ENCODE data around the gene SPTBN4.
A peak's percentile ranks its signal among the peaks of the same experiment; 100 is the strongest.

SPTBN4 gene

DNA sequence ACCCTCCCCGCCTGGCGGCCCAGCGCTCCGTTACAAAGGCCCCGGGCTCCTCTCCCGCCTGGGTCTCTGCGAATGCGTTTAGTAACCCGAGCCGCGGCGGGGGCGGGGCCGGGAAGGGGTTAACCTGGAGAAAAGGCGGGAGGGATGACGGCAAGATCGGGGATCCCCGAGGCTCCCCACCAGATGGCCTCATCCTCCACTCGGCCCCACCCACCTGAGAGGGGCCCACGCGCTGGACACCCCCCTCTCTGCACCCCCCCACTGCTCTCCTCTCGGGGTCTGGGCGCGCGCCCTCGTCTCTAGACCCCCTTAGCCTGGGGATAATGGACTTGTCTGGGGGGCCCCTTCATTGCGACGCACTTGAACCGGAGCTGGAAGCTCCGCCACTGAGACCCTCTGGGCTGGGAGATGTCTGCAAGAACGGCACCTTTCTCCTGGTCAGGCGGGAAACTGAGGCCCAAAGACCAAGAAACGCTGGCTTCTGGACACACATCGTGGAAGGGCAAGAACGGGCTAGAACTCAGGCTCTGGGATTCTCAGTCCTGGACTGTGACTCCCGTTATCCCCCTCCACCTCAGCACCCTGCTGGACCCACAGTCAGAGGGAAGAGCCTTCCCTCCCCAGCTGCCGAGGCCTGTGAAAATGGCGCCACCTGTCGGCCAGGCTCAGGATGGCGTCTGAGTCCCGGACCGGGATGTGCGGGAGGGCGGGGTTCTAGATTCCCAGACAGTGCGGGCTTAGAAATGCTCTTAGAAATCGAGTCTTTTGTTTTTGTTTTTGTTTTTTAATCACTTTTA lies 131.5 kb downstream of the SPTBN4 start:
- no peak overlapping the region for H2BK12ac ChIP-seq (ENCODE audit: low read length)
- H3K4ac ChIP-seq (ENCODE audit: low read length) = no peak overlapping the region
- H3K79me1 ChIP-seq (ENCODE audit: low read depth, low read length) = no peaks in the 10 kb centered on the region
- no peaks in the 10 kb centered on the region for H3K9me3 ChIP-seq (replicated peaks in 1 of 2; ENCODE audit: control insufficient read depth in 2 of 2, insufficient read depth in 1 of 2, low read depth in 1 of 2, low read length in 2 of 2)
- H2AK5ac ChIP-seq (ENCODE audit: low read depth, low read length) = no peak overlapping the region
- H2BK15ac ChIP-seq (ENCODE audit: low read length) = no peak overlapping the region
- H3K27ac ChIP-seq (replicated peaks; ENCODE audit: low read length) = peak overlapping the region; percentile 52
- H2BK120ac ChIP-seq (ENCODE audit: low read depth, low read length) = no peak overlapping the region
- no peak overlapping the region for H2BK5ac ChIP-seq (ENCODE audit: low read length)
- H4K8ac ChIP-seq (ENCODE audit: low read depth, low read length) = no peak overlapping the region
- H3K23ac ChIP-seq (ENCODE audit: low read depth, low read length, poor library complexity) = no peak overlapping the region
- peaks cover 0 to 28% of the 10 kb centered on the region in 2 donors for H3K36me3 ChIP-seq (replicated peaks in 1 of 2; ENCODE audit: control insufficient read depth in 2 of 2, insufficient read depth in 2 of 2, low read length in 2 of 2)
- peaks cover 0 to 45% (median 3%) of the 10 kb centered on the region in 3 experiments for H3K27me3 ChIP-seq (ENCODE audit: control insufficient read depth in 3 of 3, insufficient read depth in 3 of 3, low read depth in 1 of 3, low read length in 3 of 3)
- H4K91ac ChIP-seq (ENCODE audit: low read depth, low read length, poor library complexity) = no peak overlapping the region
- peak overlapping the region; percentile 56 to 74 for H3K4me3 ChIP-seq (ENCODE audit: low read length in 2 of 2)
- H3K4me2 ChIP-seq (ENCODE audit: insufficient read depth, low read length, poor library complexity, severe bottlenecking) = peak overlapping the region; percentile 79
- peak overlapping the region; percentile 82 for H2AFZ ChIP-seq (ENCODE audit: low read length)
- WGBS, 2 donors (ENCODE audit: extremely low coverage in 2 of 2, insufficient read length in 2 of 2, insufficient replicate concordance in 1 of 2) = no CpG with 5 or more reads among the region's 46 CpGs
- DNase-seq (ENCODE audit: low spot score) = peak; percentile 92
- H3K18ac ChIP-seq (ENCODE audit: low read length) = peak overlapping the region; percentile 96
- no peak overlapping the region for H3K14ac ChIP-seq (ENCODE audit: low read length)
- H3K4me1 ChIP-seq (ENCODE audit: control insufficient read depth in 2 of 2, insufficient read depth in 1 of 2, low read depth in 1 of 2, low read length in 2 of 2) = peaks cover 26 to 29% of the 10 kb centered on the region in 2 donors
- H3K9ac ChIP-seq (ENCODE audit: low read depth, low read length, poor library complexity) = no peak overlapping the region

DNA sequence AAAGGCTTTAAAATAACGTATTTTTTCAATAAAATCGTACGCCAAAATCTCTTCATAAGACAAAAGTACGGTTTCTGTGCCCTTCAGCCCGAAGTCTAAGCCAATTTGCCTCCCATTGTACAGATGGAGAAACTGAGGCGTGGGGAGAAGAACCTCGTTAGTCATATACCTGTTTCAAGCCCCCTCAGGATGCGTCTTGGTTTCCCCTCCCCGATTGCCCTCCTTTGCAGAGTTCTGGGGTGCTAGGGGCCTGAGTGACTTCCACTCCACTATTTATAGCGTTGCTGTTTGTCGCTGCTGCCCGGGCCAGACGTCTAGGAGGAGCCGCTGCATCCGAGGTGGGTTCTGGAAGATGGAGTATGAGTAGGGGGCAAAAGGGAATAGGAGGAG lies 132.1 kb downstream of the SPTBN4 start:
- H3K36me3 ChIP-seq (replicated peaks in 1 of 2; ENCODE audit: control insufficient read depth in 2 of 2, insufficient read depth in 2 of 2, low read length in 2 of 2) = peaks cover 0 to 32% of the 10 kb centered on the region in 2 donors
- H2BK120ac ChIP-seq (ENCODE audit: low read depth, low read length) = no peak overlapping the region
- H2BK5ac ChIP-seq (ENCODE audit: low read length) = no peak overlapping the region
- no peak overlapping the region for H2AFZ ChIP-seq (ENCODE audit: low read length)
- H3K4me1 ChIP-seq (ENCODE audit: control insufficient read depth in 2 of 2, insufficient read depth in 1 of 2, low read depth in 1 of 2, low read length in 2 of 2) = peaks cover 25 to 30% of the 10 kb centered on the region in 2 donors
- H2AK5ac ChIP-seq (ENCODE audit: low read depth, low read length) = peak overlapping the region; percentile 33
- no peaks in the 10 kb centered on the region for H3K79me1 ChIP-seq (ENCODE audit: low read depth, low read length)
- H3K9ac ChIP-seq (ENCODE audit: low read depth, low read length, poor library complexity) = no peak overlapping the region
- peaks cover 0 to 45% (median 3%) of the 10 kb centered on the region in 3 experiments for H3K27me3 ChIP-seq (ENCODE audit: control insufficient read depth in 3 of 3, insufficient read depth in 3 of 3, low read depth in 1 of 3, low read length in 3 of 3)
- peak overlapping the region in 1 of 2 donors; percentile 56 for H3K4me3 ChIP-seq (ENCODE audit: low read length in 2 of 2)
- H3K14ac ChIP-seq (ENCODE audit: low read length) = peak overlapping the region; percentile 4
- no peak for DNase-seq (ENCODE audit: low spot score)
- H3K4me2 ChIP-seq (ENCODE audit: insufficient read depth, low read length, poor library complexity, severe bottlenecking) = no peak overlapping the region
- no peaks in the 10 kb centered on the region for H3K9me3 ChIP-seq (replicated peaks in 1 of 2; ENCODE audit: control insufficient read depth in 2 of 2, insufficient read depth in 1 of 2, low read depth in 1 of 2, low read length in 2 of 2)
- no peak overlapping the region for H3K27ac ChIP-seq (replicated peaks; ENCODE audit: low read length)
- H4K91ac ChIP-seq (ENCODE audit: low read depth, low read length, poor library complexity) = no peak overlapping the region
- no peak overlapping the region for H3K4ac ChIP-seq (ENCODE audit: low read length)
- no peak overlapping the region for H4K8ac ChIP-seq (ENCODE audit: low read depth, low read length)
- H2BK15ac ChIP-seq (ENCODE audit: low read length) = no peak overlapping the region
- WGBS, 2 donors (ENCODE audit: extremely low coverage in 2 of 2, insufficient read length in 2 of 2, insufficient replicate concordance in 1 of 2) = no CpG with 5 or more reads among the region's 15 CpGs
- no peak overlapping the region for H3K23ac ChIP-seq (ENCODE audit: low read depth, low read length, poor library complexity)
- H2BK12ac ChIP-seq (ENCODE audit: low read length) = no peak overlapping the region
- H3K18ac ChIP-seq (ENCODE audit: low read length) = no peak overlapping the region

DNA sequence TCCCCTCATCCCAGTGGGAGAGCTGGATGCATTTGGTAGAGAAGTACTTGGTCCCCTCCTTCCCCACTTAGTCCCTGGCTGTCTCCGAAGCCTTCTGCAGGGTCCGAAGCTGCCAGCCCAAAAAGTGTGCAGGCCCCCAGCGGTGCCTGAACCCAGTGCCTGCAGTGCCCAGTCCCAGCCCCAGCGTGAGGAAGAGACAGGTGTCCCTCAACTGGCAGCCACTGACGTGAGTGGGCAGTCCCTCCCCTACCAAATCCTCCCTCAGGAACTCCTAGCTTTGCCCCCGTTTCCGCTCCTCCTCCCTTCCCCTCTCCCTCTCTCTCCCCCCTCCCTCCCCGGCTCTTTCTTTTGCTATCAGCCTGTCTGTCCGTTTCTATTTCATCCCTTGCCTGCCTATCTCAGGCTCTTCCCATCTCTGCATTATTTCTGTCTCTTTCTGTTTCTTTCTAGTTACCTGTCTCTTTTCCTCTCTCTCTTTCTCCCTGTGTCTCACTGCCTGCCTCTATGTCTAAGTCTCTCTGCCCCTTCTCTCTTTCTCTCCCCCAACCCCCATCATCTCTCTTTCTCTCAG lies 132.6 kb downstream of the SPTBN4 start:
- peak overlapping the region; percentile 45 for H3K9ac ChIP-seq (ENCODE audit: low read depth, low read length, poor library complexity)

DNA sequence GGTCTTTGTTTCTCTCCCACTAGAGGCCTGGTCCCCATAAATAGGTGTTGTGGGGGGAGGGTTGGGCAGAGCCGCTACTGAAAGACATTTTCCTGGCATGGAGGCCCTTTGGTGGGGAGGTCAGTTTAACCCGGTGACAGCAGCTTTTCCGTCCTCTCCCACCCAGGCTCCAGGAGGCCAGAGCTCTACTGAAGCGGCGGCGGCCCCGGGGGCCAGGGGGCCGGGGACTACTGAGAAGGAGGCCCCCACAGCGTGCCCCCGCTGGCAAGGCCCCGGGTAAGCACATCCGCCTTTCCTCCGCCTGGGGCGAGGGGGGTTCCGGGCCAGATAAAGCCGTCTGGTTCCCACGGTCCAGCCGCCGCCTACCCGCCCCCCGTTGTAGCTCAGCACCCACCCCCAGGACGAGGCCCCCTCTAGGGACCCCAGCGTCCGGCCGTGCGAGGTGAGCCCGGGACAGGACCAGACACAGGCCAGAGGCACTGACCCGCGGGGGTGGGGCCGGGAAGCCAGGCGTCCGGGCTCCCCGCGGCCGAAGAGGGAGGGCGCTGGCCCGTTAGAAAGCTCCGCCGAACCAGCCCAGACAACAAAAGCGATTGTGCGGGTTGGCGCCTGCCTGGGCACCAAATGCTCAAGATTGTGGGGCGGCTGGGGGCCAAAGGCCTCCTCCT lies 133.2 kb downstream of the SPTBN4 start:
- Histone ChIP-seq H3K79me1 (ENCODE audit: low read depth, low read length) (no peaks in the 10 kb centered on the region), H3K18ac (ENCODE audit: low read length) (peak overlapping the region; percentile 39), H4K91ac (ENCODE audit: low read depth, low read length, poor library complexity) (no peak overlapping the region), H2BK12ac (ENCODE audit: low read length) (no peak overlapping the region), H3K9ac (ENCODE audit: low read depth, low read length, poor library complexity) (no peak overlapping the region), H3K9me3 (replicated peaks in 1 of 2; ENCODE audit: control insufficient read depth in 2 of 2, insufficient read depth in 1 of 2, low read depth in 1 of 2, low read length in 2 of 2) (no peaks in the 10 kb centered on the region), H3K27me3 (ENCODE audit: control insufficient read depth in 3 of 3, insufficient read depth in 3 of 3, low read depth in 1 of 3, low read length in 3 of 3) (peaks cover 0 to 52% (median 7%) of the 10 kb centered on the region in 3 experiments), H3K36me3 (replicated peaks in 1 of 2; ENCODE audit: control insufficient read depth in 2 of 2, insufficient read depth in 2 of 2, low read length in 2 of 2) (peaks cover 0 to 41% of the 10 kb centered on the region in 2 donors), H2AK5ac (ENCODE audit: low read depth, low read length) (peak overlapping the region; percentile 51), H3K14ac (ENCODE audit: low read length) (no peak overlapping the region), H3K23ac (ENCODE audit: low read depth, low read length, poor library complexity) (peak overlapping the region; percentile 67), H3K4me3 (ENCODE audit: low read length in 2 of 2) (no peak overlapping the region), H2BK15ac (ENCODE audit: low read length) (no peak overlapping the region), H2AFZ (ENCODE audit: low read length) (no peak overlapping the region), H3K4me1 (ENCODE audit: control insufficient read depth in 2 of 2, insufficient read depth in 1 of 2, low read depth in 1 of 2, low read length in 2 of 2) (peaks cover 14 to 27% of the 10 kb centered on the region in 2 donors), H3K4me2 (ENCODE audit: insufficient read depth, low read length, poor library complexity, severe bottlenecking) (no peak overlapping the region), H3K4ac (ENCODE audit: low read length) (no peak overlapping the region), H2BK5ac (ENCODE audit: low read length) (no peak overlapping the region), H4K8ac (ENCODE audit: low read depth, low read length) (no peak overlapping the region), H2BK120ac (ENCODE audit: low read depth, low read length) (no peak overlapping the region), H3K27ac (replicated peaks; ENCODE audit: low read length) (no peak overlapping the region)
- WGBS, 2 donors (ENCODE audit: extremely low coverage in 2 of 2, insufficient read length in 2 of 2, insufficient replicate concordance in 1 of 2) = no CpG with 5 or more reads among the region's 43 CpGs
- no peak for DNase-seq (ENCODE audit: low spot score)

More for the DNA sequence above, 132.6 kb downstream of the SPTBN4 start:
- H3K4me3 ChIP-seq (ENCODE audit: low read length in 2 of 2) = peak overlapping the region in 1 of 2 donors; percentile 56
- H2BK120ac ChIP-seq (ENCODE audit: low read depth, low read length) = no peak overlapping the region
- H2AK5ac ChIP-seq (ENCODE audit: low read depth, low read length) = peak overlapping the region; percentile 33
- no peak overlapping the region for H4K91ac ChIP-seq (ENCODE audit: low read depth, low read length, poor library complexity)
- H4K8ac ChIP-seq (ENCODE audit: low read depth, low read length) = no peak overlapping the region
- no peak overlapping the region for H3K23ac ChIP-seq (ENCODE audit: low read depth, low read length, poor library complexity)
- no peak overlapping the region for H3K4ac ChIP-seq (ENCODE audit: low read length)
- no CpG with 5 or more reads among the region's 9 CpGs for WGBS, 2 donors (ENCODE audit: extremely low coverage in 2 of 2, insufficient read length in 2 of 2, insufficient replicate concordance in 1 of 2)
- no peaks in the 10 kb centered on the region for H3K79me1 ChIP-seq (ENCODE audit: low read depth, low read length)
- peak overlapping the region; percentile 81 for H3K18ac ChIP-seq (ENCODE audit: low read length)
- H3K27ac ChIP-seq (replicated peaks; ENCODE audit: low read length) = no peak overlapping the region
- H3K14ac ChIP-seq (ENCODE audit: low read length) = peak overlapping the region; percentile 4
- H3K4me2 ChIP-seq (ENCODE audit: insufficient read depth, low read length, poor library complexity, severe bottlenecking) = no peak overlapping the region
- no peak for DNase-seq (ENCODE audit: low spot score)
- no peak overlapping the region for H2BK12ac ChIP-seq (ENCODE audit: low read length)
- H3K27me3 ChIP-seq (ENCODE audit: control insufficient read depth in 3 of 3, insufficient read depth in 3 of 3, low read depth in 1 of 3, low read length in 3 of 3) = peaks cover 0 to 46% (median 3%) of the 10 kb centered on the region in 3 experiments
- H2AFZ ChIP-seq (ENCODE audit: low read length) = no peak overlapping the region
- no peaks in the 10 kb centered on the region for H3K9me3 ChIP-seq (replicated peaks in 1 of 2; ENCODE audit: control insufficient read depth in 2 of 2, insufficient read depth in 1 of 2, low read depth in 1 of 2, low read length in 2 of 2)
- H3K4me1 ChIP-seq (ENCODE audit: control insufficient read depth in 2 of 2, insufficient read depth in 1 of 2, low read depth in 1 of 2, low read length in 2 of 2) = peaks cover 20 to 27% of the 10 kb centered on the region in 2 donors
- no peak overlapping the region for H2BK5ac ChIP-seq (ENCODE audit: low read length)
- H2BK15ac ChIP-seq (ENCODE audit: low read length) = no peak overlapping the region
- H3K36me3 ChIP-seq (replicated peaks in 1 of 2; ENCODE audit: control insufficient read depth in 2 of 2, insufficient read depth in 2 of 2, low read length in 2 of 2) = peaks cover 0 to 35% of the 10 kb centered on the region in 2 donors

Data from neuronal stem cell (in vitro differentiated cells).